ENCODE results near the gene CHIT1. TPM values are rescaled to one million over a fixed set of nuclear protein-coding genes. Genes with fewer than 3 reads are reported as not detected.

Gene CHIT1
- total RNA-seq, 1 donor from 2014 or later, result not detected

DNA sequence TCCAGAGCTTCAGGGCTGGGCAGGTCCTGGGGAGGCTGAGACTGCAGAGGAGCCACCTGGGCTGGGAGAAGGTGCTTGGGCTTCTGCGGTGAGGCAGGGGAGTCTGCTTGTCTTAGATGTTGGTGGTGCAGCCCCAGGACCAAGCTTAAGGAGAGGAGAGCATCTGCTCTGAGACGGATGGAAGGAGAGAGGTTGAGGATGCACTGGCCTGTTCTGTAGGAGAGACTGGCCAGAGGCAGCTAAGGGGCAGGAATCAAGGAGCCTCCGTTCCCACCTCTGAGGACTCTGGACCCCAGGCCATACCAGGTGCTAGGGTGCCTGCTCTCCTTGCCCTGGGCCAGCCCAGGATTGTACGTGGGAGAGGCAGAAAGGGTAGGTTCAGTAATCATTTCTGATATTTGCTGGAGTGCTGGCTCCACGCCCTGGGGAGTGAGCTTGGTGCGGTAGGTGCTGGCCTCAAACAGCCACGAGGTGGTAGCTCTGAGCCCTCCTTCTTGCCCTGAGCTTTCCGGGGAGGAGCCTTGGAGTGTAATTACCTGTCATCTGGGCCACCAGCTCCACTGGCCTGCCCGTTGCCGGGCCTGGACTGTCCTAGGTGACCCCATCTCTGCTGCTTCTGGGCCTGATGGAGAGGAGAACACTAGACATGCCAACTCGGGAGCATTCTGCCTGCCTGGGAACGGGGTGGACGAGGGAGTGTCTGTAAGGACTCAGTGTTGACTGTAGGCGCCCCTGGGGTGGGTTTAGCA lies 63.1 kb downstream of the CHIT1 start:
- DNase-seq (ENCODE audit: extremely low spot score, unreplicated experiment), result no peak

More for the DNA sequence above, 63.1 kb downstream of the CHIT1 start:
- no peaks in the 10 kb centered on the region for H3K36me3 Mint-ChIP-seq
- H3K27me3 Mint-ChIP-seq, result peaks cover 15% of the 10 kb centered on the region
- no peak overlapping the region for H3K27ac Mint-ChIP-seq
- TF ChIP-seq, protein P1, sequence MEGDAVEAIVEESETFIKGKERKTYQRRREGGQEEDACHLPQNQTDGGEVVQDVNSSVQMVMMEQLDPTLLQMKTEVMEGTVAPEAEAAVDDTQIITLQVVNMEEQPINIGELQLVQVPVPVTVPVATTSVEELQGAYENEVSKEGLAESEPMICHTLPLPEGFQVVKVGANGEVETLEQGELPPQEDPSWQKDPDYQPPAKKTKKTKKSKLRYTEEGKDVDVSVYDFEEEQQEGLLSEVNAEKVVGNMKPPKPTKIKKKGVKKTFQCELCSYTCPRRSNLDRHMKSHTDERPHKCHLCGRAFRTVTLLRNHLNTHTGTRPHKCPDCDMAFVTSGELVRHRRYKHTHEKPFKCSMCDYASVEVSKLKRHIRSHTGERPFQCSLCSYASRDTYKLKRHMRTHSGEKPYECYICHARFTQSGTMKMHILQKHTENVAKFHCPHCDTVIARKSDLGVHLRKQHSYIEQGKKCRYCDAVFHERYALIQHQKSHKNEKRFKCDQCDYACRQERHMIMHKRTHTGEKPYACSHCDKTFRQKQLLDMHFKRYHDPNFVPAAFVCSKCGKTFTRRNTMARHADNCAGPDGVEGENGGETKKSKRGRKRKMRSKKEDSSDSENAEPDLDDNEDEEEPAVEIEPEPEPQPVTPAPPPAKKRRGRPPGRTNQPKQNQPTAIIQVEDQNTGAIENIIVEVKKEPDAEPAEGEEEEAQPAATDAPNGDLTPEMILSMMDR (conservative IDR thresholded peaks at IDR 0.05), result no peak
- no peaks in the 10 kb centered on the region for H3K4me1 Mint-ChIP-seq (ENCODE audit: unreplicated experiment)
- H3K9me3 Mint-ChIP-seq, result no peaks in the 10 kb centered on the region
- no peak overlapping the region for H3K4me3 Mint-ChIP-seq

Other genes with a start within 250 kb of the CHIT1 start
- gene TMEM183A, start 222.3 kb downstream of the CHIT1 start, total RNA-seq (ENCODE audit: low replicate concordance), result 75.8 and 88.2 TPM in 2 replicates
- 0.71 and 4.9 TPM in 2 replicates for gene PPFIA4, start 203.2 kb downstream of the CHIT1 start, total RNA-seq (ENCODE audit: low replicate concordance)
- gene MYOG, start 143.7 kb downstream of the CHIT1 start, total RNA-seq (ENCODE audit: low replicate concordance), result 2.1 TPM in 1 of 2 replicates, not detected in the other
- gene ADORA1, start 101.9 kb downstream of the CHIT1 start, total RNA-seq (ENCODE audit: low replicate concordance), result 0.40 and 2.7 TPM in 2 replicates
- 1.6 TPM in 1 of 2 replicates, not detected in the other for gene MYBPH, start 53.8 kb downstream of the CHIT1 start, total RNA-seq (ENCODE audit: low replicate concordance)
- gene CHI3L1, start 43.0 kb downstream of the CHIT1 start, total RNA-seq (ENCODE audit: low replicate concordance), result 0.21 TPM in 1 of 2 replicates, not detected in the other
- gene BTG2, start 75.8 kb upstream of the CHIT1 start, total RNA-seq (ENCODE audit: low replicate concordance), result 49.8 and 147 TPM in 2 replicates
- gene FMOD, start 121.4 kb upstream of the CHIT1 start, total RNA-seq (ENCODE audit: low replicate concordance), result 3.9 and 8.3 TPM in 2 replicates
- 0.07 and 1.1 TPM in 2 replicates for gene PRELP, start 246.1 kb upstream of the CHIT1 start, total RNA-seq (ENCODE audit: low replicate concordance)